Gastroesophageal sphincter (tissue), 3 donors: Measurements from ENCODE around the gene KRAS.

Experiments used
- POLR2AphosphoS5 ChIP-seq: sonication (generic); formaldehyde crosslinking; IDR thresholded peaks from one replicate; pipeline ENCODE4 v1.6.1; 2017; ENCODE audit warnings: antibody characterized with exemption
- TF ChIP-seq, protein P1 (sequence below), 4 experiments: fragments of 200-600 bp in 2 of 4; fragments of 450-650 bp in 2 of 4; sonication (generic) in 1 of 4; IDR thresholded peaks; one replicate each; pipeline ENCODE4 v1.5.1; 2017 to 2019; ENCODE audit warnings: antibody characterized with exemption in 4 of 4, mild to moderate bottlenecking in 2 of 4, moderate library complexity in 2 of 4

DNA sequence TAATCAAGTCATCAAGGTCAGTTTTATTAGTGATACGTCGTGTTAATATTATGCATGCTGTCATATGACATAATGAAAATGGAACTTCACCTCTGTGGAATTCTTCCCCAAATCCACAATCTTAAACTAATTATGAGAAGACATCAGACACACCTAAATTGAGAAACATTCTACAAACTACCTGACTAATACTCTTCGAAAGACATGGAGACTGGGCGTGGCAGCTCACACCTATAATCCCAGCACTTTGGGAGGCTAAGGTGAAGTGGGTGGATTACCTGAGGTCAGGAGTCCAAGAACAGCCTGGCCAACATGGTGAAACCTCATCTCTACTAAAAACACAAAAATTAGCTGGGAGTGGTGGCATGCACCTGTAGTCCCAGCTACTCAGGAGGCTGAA is 33.3 kb upstream of the KRAS start:
- TF ChIP-seq, protein P1, sequence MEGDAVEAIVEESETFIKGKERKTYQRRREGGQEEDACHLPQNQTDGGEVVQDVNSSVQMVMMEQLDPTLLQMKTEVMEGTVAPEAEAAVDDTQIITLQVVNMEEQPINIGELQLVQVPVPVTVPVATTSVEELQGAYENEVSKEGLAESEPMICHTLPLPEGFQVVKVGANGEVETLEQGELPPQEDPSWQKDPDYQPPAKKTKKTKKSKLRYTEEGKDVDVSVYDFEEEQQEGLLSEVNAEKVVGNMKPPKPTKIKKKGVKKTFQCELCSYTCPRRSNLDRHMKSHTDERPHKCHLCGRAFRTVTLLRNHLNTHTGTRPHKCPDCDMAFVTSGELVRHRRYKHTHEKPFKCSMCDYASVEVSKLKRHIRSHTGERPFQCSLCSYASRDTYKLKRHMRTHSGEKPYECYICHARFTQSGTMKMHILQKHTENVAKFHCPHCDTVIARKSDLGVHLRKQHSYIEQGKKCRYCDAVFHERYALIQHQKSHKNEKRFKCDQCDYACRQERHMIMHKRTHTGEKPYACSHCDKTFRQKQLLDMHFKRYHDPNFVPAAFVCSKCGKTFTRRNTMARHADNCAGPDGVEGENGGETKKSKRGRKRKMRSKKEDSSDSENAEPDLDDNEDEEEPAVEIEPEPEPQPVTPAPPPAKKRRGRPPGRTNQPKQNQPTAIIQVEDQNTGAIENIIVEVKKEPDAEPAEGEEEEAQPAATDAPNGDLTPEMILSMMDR (IDR thresholded peaks at IDR 0.05), result no peak
- TF ChIP-seq POLR2AphosphoS5, result no peak
